ENCODE measurements around the gene EFEMP1. TPM values are rescaled to one million over a fixed set of nuclear protein-coding genes. Genes with fewer than 3 reads are reported as not detected.

Gene EFEMP1
- total and polyA plus RNA-seq, 10 of the 15 experiments (the other 5 are each of a cell fraction or from before 2014, with no cell fraction given): 0.27 to 1.2 (median 0.35) TPM; not detected in 6

GRCh38 chr2:55926246-55926645 is 2.7 kb upstream of the EFEMP1 start (continued):
- TF ChIP-seq PRDM15 (CRISPR knock-in tag; IDR thresholded peaks at IDR 0.05) (no peak), RB1 (IDR thresholded peaks at IDR 0.05; ENCODE audit: borderline replicate concordance) (no peak), ZNF24 (IDR thresholded peaks at IDR 0.05) (no peak), RAD21 (IDR thresholded peaks at IDR 0.05; ENCODE audit: insufficient read depth, low read depth, low read length) (no peak), MAX (IDR thresholded peaks at IDR 0.05; ENCODE audit: low read depth, low read length) (no peak), SMC3 (IDR thresholded peaks at IDR 0.05; ENCODE audit: borderline replicate concordance, low read length) (no peak), ZNF687 (IDR thresholded peaks at IDR 0.05) (no peak), PAX8 (IDR thresholded peaks at IDR 0.05) (no peak)
